PFSK-1 (cell line): ENCODE measurements around the gene DMRTA2.

Experiments used
- FOXP2 ChIP-seq: optimal IDR thresholded peaks from 2 replicates; pipeline ENCODE3; 2011; ENCODE audit warnings: borderline replicate concordance, control low read depth, inconsistent platforms; ENCODE audit not compliant: insufficient read depth; ENCODE audit errors: extremely low read length, extremely low read depth
- POLR2AphosphoS5 ChIP-seq: IDR thresholded peaks from 2 replicates; pipeline ENCODE4 v1.6.1; 2012; ENCODE audit warnings: low read depth, mild to moderate bottlenecking, control low read depth, low read length, moderate library complexity
- SIN3A ChIP-seq: IDR thresholded peaks from 2 replicates; pipeline ENCODE4 v1.6.1; 2012; ENCODE audit warnings: mild to moderate bottlenecking, low read length, moderate library complexity, borderline replicate concordance; ENCODE audit not compliant: insufficient read depth
- TAF1 ChIP-seq: IDR thresholded peaks from 2 replicates; pipeline ENCODE4 v1.6.1; 2012; ENCODE audit warnings: low read length, control low read depth, borderline replicate concordance; ENCODE audit not compliant: insufficient read depth
- TF ChIP-seq, protein P1 (sequence below), 2 experiments: IDR thresholded peaks; 2 replicates each; pipeline versions ENCODE4 v1.6.1 to v1.8.0; 2011 to 2012; ENCODE audit warnings: low read depth in 2 of 2, low read length in 2 of 2, control low read depth in 1 of 2, inconsistent platforms in 1 of 2, mild to moderate bottlenecking in 1 of 2, moderate library complexity in 1 of 2; ENCODE audit not compliant: insufficient read depth in 1 of 2

The DMRTA2 gene

DNA sequence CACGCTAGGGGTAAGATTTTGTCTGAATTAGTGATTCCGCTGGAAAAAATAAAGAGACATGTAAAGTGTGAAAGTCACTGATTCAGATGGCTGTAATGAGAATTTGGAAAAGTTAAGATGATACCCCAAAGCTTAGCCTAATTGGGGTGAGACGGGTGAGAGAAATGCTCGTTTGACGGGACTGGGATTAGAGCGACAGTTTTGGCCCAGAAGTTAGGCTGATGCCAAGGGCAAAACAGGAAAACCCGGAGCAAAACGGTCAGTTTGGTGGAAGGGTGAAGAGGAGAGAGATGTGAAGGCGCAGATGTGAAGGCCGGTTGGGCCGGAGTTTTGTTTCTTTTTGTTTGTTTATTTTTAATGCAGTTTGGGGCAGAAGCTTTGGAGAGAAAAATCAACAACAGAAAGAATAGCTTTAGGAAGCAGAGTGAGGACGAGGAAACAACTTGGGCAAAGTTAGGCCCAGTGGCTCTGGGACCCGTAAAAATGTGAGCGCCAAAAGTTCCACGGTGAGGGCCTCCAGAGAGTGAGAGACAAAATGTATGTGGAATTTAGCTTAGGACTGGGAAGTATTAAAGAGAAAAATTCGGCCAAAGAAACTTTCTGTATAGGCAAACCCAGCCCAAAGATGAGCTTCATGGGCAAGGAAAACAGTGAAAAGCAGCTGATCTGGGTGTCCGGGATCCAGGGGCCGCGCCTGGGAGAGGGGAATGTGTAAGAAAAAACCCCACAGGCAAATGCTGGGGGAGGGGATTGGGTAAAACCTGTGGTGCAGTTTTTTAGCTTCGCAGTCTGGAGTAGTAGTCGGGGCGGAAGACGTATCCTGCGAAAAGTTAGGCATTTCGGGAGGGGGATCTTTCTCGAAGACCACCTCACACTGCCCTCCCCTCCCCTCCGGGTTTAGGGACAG is 1.2 kb downstream of the DMRTA2 start:
- TF ChIP-seq POLR2AphosphoS5 (no peak), SIN3A (no peak), FOXP2 (no peak), TAF1 (no peak)
- TF ChIP-seq, protein P1, sequence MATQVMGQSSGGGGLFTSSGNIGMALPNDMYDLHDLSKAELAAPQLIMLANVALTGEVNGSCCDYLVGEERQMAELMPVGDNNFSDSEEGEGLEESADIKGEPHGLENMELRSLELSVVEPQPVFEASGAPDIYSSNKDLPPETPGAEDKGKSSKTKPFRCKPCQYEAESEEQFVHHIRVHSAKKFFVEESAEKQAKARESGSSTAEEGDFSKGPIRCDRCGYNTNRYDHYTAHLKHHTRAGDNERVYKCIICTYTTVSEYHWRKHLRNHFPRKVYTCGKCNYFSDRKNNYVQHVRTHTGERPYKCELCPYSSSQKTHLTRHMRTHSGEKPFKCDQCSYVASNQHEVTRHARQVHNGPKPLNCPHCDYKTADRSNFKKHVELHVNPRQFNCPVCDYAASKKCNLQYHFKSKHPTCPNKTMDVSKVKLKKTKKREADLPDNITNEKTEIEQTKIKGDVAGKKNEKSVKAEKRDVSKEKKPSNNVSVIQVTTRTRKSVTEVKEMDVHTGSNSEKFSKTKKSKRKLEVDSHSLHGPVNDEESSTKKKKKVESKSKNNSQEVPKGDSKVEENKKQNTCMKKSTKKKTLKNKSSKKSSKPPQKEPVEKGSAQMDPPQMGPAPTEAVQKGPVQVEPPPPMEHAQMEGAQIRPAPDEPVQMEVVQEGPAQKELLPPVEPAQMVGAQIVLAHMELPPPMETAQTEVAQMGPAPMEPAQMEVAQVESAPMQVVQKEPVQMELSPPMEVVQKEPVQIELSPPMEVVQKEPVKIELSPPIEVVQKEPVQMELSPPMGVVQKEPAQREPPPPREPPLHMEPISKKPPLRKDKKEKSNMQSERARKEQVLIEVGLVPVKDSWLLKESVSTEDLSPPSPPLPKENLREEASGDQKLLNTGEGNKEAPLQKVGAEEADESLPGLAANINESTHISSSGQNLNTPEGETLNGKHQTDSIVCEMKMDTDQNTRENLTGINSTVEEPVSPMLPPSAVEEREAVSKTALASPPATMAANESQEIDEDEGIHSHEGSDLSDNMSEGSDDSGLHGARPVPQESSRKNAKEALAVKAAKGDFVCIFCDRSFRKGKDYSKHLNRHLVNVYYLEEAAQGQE (IDR thresholded peaks at IDR 0.05; ENCODE audit: insufficient read depth in 1 of 2, low read depth in 2 of 2, low read length in 2 of 2), result no peak

DNA sequence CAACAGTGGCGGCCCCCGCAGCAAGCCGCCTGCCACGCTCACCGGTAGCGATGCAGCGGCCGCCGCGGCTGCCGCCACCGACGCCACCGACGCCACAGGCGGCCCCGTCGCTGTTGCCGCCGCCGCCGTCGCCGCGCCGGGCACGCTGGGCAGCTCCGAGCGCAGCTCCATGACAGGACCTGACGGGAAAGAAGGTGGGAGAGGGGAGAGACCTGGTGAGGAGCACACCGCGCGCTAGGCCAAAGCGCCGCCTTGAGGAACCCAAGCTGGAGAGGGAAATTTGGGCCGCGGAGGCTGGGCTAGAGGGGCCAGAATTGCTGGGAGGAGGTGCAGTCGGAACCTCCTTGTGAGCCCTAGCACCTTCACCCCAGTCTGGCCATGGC is 1.9 kb downstream of the DMRTA2 start:
- TF ChIP-seq POLR2AphosphoS5 (no peak), SIN3A (no peak), FOXP2 (no peak)
- TF ChIP-seq, protein P1 (IDR thresholded peaks at IDR 0.05; ENCODE audit: insufficient read depth in 1 of 2, low read depth in 2 of 2, low read length in 2 of 2), result no peak

DNA sequence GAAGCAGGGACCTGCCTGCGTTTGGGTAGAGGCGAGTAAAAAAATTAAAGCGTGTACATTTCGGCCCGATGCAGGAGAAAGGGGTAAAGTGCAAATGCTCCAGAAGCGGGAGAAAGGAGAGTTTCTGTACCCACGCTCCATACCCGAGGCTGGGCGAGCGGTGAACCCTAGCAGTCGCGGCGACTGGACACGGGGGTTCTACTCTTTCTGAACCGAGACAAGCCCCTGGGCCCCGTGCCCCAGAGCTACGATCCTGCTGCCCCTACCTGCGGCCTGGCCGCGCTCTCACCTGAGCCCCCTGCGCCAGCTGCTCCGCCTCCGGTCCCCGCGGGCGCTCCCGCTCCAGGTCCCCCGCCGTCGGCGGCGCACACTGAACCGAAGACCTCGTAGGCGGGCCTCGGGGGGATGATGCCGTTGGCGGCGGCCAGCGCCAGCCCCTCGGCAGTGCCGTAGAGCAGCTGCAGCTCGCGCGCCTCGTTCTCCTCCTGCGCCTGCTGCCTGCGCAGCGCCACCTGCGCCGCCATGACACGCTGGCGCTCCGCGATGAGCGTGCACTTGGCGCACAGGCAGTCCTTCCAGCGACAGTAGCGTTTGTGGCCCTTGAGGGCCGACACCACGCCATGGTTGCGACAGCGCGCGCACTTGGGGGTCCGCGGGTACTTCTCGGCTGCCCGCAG is 2.4 kb downstream of the DMRTA2 start:
- no peak for TF ChIP-seq POLR2AphosphoS5
- no peak for TF ChIP-seq SIN3A
- no peak for TF ChIP-seq FOXP2
- TF ChIP-seq, protein P1 (IDR thresholded peaks at IDR 0.05; ENCODE audit: insufficient read depth in 1 of 2, low read depth in 2 of 2, low read length in 2 of 2), result no peak
- TF ChIP-seq TAF1, result no peak

DNA sequence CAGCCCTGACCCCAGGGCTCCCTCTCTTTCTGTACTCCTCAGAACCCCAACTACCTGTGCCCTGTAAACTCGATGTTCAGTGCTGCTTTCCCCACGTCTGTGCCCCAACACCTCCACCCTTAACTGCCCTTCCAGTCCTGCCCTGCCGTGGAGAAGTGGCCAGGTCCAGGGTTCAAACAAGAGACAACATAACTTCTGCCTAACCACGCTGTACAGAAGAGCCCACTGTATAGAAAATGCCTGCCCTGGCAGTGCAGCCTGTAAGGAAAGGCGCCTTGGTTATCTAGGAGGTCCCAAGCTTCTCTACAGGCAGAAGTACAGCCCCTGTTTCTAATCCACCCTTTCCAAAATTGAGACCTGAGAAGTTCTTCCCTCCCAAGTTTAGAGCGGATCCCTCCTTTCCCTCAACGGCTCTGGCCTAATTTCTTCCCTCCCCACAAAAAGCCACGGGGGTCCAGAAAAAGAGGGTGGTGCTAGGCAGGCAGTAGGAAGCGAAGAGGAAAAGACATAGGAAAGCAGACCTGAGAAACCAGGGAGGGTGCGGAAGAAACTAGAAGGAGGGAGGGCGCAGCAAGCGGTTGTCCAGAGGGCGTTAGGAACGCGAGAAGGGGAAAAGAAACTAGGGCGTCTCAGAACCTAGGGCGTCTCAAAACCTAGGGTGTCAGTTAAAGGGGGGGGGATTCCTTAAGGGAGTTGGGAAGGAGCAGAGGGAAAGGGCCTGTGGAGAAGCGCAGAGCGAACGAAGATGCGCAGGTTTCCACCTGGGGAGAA is 3.2 kb downstream of the DMRTA2 start:
- no peak for TF ChIP-seq TAF1
- no peak for TF ChIP-seq POLR2AphosphoS5
- TF ChIP-seq SIN3A, result no peak
- TF ChIP-seq, protein P1 (IDR thresholded peaks at IDR 0.05; ENCODE audit: insufficient read depth in 1 of 2, low read depth in 2 of 2, low read length in 2 of 2), result no peak
- TF ChIP-seq FOXP2, result no peak
